GM19025 (cell line): ENCODE results near the gene CYP27A1.

Experiments used
- ATAC-seq: cut with Tn5 transposase; IDR thresholded peaks from one replicate; pipeline ENCODE4 v1.9.1; 2021; ENCODE audit warnings: mild to moderate bottlenecking, low read depth, moderate library complexity; ENCODE audit not compliant: unreplicated experiment

Gene CYP27A1

DNA sequence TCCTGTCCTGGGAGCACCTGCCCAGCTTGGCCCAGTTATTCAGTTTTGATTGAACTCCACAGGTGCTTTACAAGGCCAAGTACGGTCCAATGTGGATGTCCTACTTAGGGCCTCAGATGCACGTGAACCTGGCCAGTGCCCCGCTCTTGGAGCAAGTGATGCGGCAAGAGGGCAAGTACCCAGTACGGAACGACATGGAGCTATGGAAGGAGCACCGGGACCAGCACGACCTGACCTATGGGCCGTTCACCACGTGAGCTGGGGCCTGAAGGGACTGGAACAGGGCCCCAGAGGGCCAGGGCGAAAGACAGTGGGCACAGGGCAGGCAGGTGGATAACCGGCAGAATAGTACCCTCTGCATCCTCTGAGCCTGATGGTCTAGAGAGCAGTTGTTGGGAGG is 27.6 kb downstream of the CYP27A1 start:
- ATAC-seq = no peak

DNA sequence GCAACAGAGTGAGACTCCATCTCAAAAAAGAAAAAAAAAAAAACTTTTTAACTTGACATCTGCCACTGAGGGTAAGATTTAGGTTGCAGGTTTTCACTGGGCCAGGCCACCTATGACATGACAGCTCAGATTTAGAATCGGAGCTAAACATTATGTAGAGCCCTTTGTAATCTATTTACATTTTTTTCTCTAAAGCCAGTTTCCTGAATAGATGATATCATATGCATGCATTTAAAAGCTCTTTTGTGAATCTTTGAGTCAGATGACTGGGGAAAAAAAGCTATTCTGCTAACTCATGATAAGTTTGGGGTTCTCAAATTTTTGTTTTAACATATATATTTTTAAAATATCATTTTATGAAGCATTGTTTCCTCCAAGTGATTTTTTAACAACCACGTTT is 28.3 kb downstream of the CYP27A1 start:
- no peak for ATAC-seq

DNA sequence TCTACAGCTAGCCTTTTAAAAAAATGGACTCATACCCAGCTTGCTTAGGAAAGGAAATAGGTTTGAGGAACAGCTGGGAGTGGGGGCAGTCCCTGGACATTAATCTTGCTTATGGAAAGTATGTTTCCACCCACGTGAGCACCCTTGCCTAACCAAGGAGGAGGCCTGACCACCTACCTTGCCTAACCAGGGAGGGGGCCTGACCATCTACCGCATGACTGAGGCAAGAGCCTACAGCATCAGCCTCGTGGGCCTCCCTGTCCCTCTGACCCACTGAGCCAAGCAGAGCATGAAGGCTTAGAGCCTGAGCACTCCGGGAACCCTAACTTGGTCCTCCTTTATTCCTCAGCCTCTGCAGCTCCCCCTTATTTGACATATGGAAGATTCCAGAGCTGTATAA is 29.4 kb downstream of the CYP27A1 start:
- ATAC-seq = no peak

DNA sequence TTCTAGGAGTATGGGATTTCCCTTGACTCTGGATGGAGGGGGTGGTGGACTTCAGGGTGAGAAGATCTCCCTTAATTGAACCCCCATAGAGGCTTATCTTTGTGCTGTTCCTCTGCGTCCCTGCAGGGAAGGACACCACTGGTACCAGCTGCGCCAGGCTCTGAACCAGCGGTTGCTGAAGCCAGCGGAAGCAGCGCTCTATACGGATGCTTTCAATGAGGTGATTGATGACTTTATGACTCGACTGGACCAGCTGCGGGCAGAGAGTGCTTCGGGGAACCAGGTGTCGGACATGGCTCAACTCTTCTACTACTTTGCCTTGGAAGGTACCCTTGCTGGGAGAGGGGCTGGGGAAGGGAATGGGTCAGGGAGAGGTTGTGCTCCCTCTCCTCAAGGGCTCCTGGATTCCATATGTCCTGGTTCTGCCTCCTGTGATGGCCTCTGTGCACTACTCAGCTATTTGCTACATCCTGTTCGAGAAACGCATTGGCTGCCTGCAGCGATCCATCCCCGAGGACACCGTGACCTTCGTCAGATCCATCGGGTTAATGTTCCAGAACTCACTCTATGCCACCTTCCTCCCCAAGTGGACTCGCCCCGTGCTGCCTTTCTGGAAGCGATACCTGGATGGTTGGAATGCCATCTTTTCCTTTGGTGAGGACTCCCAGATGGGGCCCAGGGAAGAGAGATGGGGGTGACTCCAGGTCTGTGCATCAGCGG is 30.3 kb downstream of the CYP27A1 start:
- no peak for ATAC-seq

DNA sequence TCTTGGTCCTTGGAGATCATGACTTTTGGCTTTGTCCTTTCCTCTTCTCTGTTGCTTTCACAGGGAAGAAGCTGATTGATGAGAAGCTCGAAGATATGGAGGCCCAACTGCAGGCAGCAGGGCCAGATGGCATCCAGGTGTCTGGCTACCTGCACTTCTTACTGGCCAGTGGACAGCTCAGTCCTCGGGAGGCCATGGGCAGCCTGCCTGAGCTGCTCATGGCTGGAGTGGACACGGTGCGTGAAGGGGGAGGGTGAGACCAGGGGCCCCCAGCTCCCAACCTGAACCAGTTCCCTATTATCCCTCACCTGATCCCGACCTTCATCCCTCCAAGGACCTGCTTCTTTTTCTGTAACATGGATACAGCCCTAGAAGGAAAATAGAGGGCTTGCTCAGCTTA is 30.9 kb downstream of the CYP27A1 start:
- ATAC-seq = no peak

DNA sequence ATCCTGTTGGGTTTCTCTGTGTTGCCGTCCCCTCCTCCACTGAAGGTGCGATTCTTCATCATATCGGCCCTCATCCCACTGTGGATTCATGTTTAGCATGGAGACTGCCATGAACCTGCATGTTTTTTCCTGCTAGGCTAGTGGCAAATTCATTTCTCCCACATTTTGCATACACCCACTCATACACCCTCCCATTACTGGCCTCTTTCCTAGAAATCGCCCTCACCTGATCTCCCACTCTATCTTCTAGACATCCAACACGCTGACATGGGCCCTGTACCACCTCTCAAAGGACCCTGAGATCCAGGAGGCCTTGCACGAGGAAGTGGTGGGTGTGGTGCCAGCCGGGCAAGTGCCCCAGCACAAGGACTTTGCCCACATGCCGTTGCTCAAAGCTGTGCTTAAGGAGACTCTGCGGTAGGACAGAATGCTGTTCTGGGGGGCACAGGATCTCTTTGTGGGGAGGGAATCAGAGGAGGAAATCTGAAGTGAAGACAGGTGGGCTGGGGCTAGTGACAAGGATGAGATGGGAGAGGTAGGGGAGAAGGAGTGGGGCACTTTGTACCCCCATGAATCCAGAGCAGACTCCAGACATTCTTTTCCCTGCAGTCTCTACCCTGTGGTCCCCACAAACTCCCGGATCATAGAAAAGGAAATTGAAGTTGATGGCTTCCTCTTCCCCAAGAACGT is 32.0 kb downstream of the CYP27A1 start:
- ATAC-seq = no peak

DNA sequence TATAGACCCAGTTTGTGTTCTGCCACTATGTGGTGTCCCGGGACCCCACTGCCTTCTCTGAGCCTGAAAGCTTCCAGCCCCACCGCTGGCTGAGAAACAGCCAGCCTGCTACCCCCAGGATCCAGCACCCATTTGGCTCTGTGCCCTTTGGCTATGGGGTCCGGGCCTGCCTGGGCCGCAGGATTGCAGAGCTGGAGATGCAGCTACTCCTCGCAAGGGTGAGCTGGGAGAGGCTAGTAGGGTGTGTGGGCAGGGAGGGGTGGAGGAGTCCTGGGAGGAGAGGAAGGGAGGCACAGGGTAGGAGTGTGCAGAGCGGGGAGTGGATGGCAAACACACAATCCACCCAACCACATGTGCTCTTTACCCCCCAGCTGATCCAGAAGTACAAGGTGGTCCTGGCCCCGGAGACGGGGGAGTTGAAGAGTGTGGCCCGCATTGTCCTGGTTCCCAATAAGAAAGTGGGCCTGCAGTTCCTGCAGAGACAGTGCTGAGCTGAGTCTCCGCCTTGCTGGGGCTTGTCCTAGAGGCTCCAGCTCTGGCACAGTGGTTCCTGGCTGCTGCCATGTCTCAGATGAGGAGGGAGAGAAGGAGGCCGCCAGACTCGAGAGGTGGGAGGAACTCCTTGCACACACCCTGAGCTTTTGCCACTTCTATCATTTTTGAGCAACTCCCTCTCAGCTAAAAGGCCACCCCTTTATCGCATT is 32.7 kb downstream of the CYP27A1 start:
- ATAC-seq = no peak

DNA sequence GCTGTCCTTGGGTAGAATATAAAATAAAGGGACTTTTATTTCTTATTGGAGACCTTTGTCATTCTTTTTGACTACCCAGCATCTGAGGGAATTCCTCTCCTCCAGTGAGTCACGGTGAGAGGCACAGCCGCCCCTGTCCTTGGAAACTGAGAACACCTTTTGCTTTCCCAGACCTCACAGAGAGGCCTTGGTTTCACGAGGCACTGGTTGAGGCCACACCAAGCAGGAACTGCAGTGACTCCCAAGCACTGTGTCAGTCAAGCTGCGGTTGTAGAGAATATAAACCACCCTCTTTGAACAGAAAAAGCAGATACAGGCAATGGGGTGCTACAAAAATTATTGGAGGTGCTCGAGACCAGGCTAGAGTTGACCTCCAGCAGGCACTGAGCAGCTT is 33.3 kb downstream of the CYP27A1 start:
- ATAC-seq = no peak

DNA sequence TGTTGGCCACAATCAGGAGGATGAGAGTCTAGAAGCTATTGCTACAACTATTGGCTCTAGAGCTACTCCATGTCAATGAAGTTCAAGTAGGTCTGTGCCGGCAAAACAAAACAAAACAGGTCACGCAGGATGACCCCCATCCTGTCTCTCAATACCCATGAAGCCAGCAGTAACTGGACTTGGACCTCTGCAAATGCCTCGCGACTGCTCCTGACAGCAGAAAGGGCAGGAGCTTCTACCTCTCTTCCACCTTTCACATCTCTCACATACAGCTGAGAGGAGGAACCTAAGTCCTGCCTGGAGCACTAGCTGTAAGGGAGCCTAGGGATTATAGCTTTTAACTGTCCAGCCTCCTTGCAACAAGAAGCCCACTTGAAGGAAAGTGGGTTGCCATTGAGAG is 33.7 kb downstream of the CYP27A1 start:
- ATAC-seq = no peak

DNA sequence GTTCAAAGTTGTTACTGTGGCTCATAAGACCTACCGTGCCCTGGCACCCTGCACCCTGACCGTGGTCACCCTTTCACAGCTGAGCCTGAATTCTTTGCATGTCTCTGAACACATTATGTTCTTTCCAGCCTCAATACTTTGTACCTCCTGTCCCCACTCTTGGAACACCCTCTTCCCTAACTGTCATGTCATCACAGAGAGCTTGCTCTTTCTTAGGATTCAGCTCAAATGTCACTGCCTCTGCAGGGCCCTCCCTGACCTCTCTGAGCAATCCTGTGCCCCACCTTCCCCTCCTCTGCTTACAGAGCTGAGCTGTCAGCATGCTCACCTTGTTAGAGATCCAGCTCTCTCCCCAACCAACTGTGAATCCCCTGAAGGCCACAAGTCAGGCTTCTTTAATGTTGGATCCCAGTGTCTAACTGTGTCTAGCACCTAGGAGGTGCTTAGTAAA is 34.6 kb downstream of the CYP27A1 start:
- no peak for ATAC-seq

DNA sequence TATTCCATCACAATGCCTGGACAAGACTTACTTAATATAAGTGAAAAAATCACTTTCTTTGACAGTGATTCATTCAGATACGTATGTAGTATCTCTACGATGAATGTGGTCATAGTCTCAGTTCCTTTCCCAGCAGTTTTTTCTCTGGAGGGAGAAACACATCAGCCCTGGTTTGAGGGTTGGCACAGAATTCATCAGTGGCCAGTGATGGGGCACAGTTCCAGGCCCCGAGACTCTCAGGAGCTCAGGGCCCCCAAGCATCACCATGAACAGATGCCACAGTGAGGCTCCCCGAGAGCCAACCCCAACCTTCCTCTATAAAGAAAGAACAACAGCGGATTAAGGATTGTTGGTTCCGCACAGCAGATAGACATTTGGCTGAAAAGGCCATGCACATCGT is 37.1 kb downstream of the CYP27A1 start:
- no peak for ATAC-seq

DNA sequence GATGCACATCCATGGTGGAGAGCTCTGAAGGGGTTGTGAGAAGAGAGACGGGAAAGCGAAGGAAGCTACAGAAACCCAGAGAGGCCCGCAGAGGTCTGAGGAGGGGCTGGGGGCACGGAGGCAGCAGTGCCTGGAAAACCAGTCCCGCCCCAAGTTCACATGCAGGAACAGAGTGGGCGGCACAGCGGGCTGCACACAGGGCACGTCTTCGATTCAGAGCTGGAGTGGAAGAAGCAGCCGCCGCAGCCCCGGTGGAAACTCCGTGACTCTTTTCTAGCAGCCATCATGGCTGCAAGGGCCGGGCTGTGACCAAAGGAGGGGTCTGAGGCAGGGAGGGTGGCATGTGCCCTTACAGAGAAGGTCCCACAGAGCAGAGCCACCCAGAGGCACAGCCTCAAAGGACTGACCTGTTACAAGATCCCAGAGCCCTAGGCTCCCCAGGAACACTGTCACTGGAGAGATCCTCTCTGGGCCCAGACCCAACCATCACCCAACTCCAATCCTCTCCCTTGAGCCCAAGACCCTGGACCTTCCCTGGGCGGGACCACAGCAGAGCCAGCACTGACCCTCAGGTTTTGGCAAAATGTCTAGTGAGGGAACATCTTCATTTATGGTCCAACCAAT is 38.9 kb downstream of the CYP27A1 start:
- no peak for ATAC-seq

DNA sequence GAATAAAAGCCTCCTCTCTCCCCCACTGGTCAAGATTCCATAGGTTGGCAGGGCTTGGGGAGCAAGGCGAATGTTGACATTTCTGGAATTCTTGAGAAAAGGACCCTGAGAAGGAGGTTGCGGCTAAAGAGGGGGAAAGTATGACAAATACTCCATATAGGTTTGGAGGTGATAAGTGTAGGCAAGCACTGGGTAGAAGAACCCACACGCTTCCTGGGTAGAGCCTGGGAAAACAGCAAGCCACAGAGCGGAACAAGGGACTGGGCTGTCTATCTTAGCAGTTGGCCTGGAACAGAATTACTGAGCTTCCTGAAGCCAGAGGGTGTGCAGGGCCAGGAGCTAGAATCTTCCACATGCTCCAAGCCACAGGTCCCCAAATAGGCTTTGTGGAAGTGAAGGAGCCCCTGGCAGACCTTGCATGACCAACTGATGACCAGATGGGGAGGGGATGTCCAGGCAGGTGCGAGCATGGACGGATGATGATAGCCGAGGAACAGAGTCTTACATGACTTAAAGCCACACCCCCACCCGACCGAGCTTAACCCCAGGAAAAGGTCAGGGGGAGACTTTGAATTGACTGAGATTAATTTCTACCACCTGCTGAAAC is 39.8 kb downstream of the CYP27A1 start:
- no peak for ATAC-seq

DNA sequence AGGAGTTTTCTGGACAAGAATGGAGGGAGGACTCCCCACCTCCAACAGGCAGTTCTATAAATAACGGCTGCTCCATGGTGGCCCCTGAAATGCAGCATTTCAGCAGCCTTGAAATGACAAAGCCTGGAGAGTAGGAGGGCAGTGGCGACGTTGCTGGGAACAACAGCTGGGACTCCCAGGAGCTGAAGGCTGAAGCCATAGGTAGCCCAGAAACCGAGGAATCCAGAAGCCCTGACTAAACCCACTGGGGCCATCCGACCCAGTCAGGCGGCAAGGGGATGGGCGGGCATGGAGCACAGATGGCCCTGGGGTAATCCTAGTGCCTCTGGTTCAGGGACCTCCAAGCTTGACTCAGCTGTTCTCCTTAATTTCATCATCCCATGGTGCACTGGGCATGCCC is 40.7 kb downstream of the CYP27A1 start:
- no peak for ATAC-seq

DNA sequence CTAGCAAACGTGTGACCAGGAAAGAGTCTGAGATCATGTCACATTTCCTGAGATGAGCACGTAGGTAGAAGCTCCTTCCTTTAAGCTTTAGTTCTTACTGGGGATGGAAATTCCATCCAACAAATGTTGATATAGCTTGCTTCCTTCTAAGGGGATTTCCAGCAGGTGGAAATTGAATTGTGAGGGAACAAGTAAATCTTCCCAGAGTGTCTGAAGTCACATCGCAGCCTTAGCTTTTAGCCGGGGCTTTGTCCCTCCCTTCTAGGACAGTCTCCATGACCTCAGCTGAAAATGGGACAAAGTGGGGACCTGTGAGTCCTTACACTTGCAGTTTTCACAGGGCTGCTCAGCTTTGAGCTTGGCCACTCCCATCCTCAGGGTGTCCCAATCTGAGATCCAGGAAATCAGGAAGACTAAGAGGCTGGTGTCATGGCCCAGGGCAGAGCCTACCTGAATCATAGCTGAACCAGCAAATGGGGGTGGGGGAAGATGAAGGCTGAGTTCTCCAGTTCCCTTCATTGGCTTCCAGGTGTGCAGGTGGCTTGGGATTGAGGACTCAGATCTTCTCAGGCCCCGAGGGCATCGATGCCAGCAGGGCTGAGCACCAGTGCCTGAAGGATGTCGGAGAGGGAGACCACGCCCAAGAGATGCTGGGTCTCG is 41.4 kb downstream of the CYP27A1 start:
- ATAC-seq = no peak

DNA sequence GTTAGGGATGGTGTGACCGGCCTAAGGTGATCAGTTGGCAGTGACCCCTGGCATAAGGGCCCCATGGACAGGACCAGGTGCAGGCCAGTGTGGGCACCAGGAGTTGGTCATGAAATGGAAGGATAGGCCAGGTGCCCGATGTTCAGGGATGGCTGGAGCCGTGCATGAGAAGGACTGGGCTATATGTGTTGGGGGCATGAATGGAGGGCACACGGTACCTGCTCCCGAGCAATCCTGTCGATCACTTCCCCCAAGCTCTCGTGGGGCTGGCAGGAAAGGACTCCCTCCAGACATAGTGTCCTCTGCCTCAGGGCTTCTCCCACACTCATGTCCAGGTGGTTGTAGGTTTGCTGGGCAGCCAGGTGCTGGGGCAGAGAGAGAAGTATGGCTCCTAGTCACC is 42.1 kb downstream of the CYP27A1 start:
- no peak for ATAC-seq

DNA sequence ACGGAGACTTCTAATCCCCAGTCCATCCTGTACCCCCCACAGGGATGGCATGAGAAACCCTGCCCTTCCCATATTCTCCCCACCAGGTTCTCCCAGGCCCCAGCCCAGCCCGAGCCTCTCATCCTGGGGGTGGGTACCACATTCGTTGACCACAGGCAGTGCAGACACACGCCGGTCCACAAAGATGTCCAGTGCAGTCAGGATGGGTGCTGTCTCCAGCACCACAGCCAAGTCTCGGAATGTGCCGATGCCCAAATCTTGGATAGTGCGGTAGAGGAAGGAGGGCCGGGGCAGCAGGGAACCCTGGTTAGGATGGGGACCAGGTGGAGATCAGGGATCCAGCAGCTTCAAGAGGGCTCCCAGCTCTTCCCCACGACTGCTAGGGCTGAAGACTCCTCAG is 44.8 kb downstream of the CYP27A1 start:
- no peak for ATAC-seq

DNA sequence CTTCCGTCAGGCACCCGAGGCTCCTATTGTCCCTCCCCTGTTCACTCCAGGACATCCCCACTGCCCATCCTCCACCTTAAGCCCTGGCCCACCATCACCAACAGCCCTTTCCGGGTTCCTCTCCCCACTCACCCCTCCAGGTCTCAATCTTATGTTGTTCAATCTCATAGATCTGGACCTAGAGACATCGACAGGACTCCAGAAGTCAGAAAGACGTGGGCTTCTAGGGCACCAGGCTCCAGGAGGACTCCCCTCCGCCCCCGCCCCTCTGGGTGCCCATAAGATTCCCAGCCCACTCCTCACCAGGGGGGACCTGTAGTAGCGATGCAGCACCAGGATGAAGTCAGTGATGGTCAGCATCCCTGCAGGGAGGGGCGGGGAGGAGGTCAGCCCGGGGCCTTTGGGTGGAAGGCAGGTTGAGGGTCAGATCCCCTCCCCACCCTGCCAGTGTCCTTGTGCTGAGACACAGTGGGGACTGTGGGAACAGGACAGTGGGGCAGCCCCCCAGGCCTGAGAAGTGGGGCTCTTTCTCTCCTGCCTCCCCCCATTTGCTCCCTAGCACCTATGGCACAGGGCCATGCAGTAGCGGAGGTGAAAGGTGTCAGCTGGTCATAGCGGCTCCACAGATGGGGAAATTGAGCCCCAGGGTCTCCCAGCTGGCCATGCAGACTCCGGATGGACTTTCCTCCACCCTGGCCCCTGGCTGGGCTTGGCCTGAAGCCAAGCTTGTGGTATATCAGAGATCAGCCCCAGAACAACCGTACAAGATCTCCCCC is 45.9 kb downstream of the CYP27A1 start:
- ATAC-seq = no peak

DNA sequence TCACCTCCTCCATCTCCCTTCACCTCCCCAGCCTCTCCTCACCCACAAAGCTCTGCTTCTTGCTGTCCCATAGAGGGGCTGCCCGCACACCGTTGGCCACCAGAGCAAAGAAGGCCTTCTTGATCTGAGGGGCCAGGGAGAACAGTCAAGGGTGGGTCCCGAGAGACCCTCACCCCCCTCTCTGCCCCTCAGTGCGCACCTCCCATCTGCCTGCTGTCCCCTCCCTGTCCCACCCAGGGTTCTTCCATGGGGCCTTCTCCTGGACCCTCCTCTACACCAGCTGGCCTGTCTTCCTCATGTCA is 46.5 kb downstream of the CYP27A1 start:
- ATAC-seq = no peak
